H1 (cell line): Measurements from ENCODE around the gene RTN3. TPM values are rescaled to one million over a fixed set of nuclear protein-coding genes. Genes with fewer than 3 reads are reported as not detected.

Source experiments
- ASH2L ChIP-seq: fragments of 200-600, 300-600 bp; sonication (generic); IDR thresholded peaks from one replicate; pipeline ENCODE4 v1.7.1; 2017; ENCODE audit warnings: low read length
- BCL11A ChIP-seq, 2 experiments: IDR thresholded peaks; one replicate each; pipeline ENCODE4 v1.6.1; 2011; ENCODE audit warnings: low read depth in 2 of 2, low read length in 2 of 2, mild to moderate bottlenecking in 2 of 2
- CBX5 ChIP-seq: fragments of 300-800, 300-1000 bp; sonication (generic); IDR thresholded peaks from 2 replicates; pipeline ENCODE4 v1.7.1; 2016; ENCODE audit warnings: antibody characterized with exemption, low read length, low read depth
- CEBPB ChIP-seq: IDR thresholded peaks from 2 replicates; pipeline ENCODE4 v1.6.1; 2012; ENCODE audit warnings: low read depth, low read length
- CREB1 ChIP-seq: IDR thresholded peaks from 2 replicates; pipeline ENCODE4 v1.6.1; 2012; ENCODE audit warnings: inconsistent platforms
- EGR1 ChIP-seq: IDR thresholded peaks from 2 replicates; pipeline ENCODE4 v1.6.1; 2011; ENCODE audit warnings: low read depth, low read length, borderline replicate concordance
- EP300 ChIP-seq, 2 experiments: IDR thresholded peaks; 1 replicate in 1 of 2; 2 replicates in 1 of 2; pipeline ENCODE4 v1.6.1; 2011 to 2012; ENCODE audit warnings: low read depth in 2 of 2, low read length in 2 of 2, mild to moderate bottlenecking in 2 of 2, borderline replicate concordance in 1 of 2, inconsistent platforms in 1 of 2, moderate library complexity in 1 of 2
- HDAC2 ChIP-seq, 2 experiments: fragments of 300-600 bp in 1 of 2; sonication (generic) in 1 of 2; IDR thresholded peaks; 2 replicates each; pipeline ENCODE4 v1.6.1; 2011 to 2012; ENCODE audit warnings: low read depth in 2 of 2, low read length in 2 of 2, mild to moderate bottlenecking in 2 of 2, moderate library complexity in 2 of 2, borderline replicate concordance in 1 of 2, inconsistent platforms in 1 of 2
- HDAC6 ChIP-seq: IDR thresholded peaks from one replicate; pipeline ENCODE4 v1.7.1; 2012; ENCODE audit warnings: low read depth, mild to moderate bottlenecking, inconsistent platforms, low read length, moderate library complexity
- JUN ChIP-seq: IDR thresholded peaks from 2 replicates; pipeline ENCODE4 v1.6.1; 2011; ENCODE audit warnings: low read depth, mild to moderate bottlenecking, improper control_type of control experiment, low read length
- JUND ChIP-seq: IDR thresholded peaks from 2 replicates; pipeline ENCODE4 v1.6.1; 2011; ENCODE audit warnings: mild to moderate bottlenecking, improper control_type of control experiment, low read length
- KDM5A ChIP-seq: fragments of 200-600 bp; IDR thresholded peaks from 2 replicates; pipeline ENCODE4 v1.7.1; 2012; ENCODE audit warnings: mild to moderate bottlenecking, low read length, inconsistent platforms, mixed read lengths
- POLR2A ChIP-seq, 2 experiments: IDR thresholded peaks; 1 replicate in 1 of 2; 2 replicates in 1 of 2; pipeline ENCODE4 v1.6.1; 2011; ENCODE audit warnings: low read depth in 2 of 2, low read length in 2 of 2, mild to moderate bottlenecking in 2 of 2; ENCODE audit errors: control extremely low read depth in 1 of 2
- POLR2AphosphoS5 ChIP-seq: IDR thresholded peaks from 2 replicates; pipeline ENCODE4 v1.6.1; 2011; ENCODE audit warnings: low read depth, low read length
- RNF2 ChIP-seq: fragments of 200-900, 300-1000 bp; sonication (generic); IDR thresholded peaks from 2 replicates; pipeline ENCODE4 v1.7.1; 2016; ENCODE audit warnings: borderline replicate concordance, low read depth, mild to moderate bottlenecking, antibody characterized with exemption, low read length; ENCODE audit not compliant: poor library complexity, severe bottlenecking; ENCODE audit errors: missing control alignments
- SAP30 ChIP-seq: fragments of 300-600 bp; sonication (generic); IDR thresholded peaks from 2 replicates; pipeline ENCODE4 v1.7.1; 2012; ENCODE audit warnings: low read length, moderate library complexity, mild to moderate bottlenecking, inconsistent platforms; ENCODE audit not compliant: insufficient read depth, insufficient replicate concordance
- SP2 ChIP-seq: IDR thresholded peaks from 2 replicates; pipeline ENCODE4 v1.6.1; 2012; ENCODE audit warnings: mild to moderate bottlenecking, low read length, inconsistent platforms
- TAF7 ChIP-seq: optimal IDR thresholded peaks from 2 replicates; pipeline ENCODE3; 2011; ENCODE audit warnings: low read depth, mild to moderate bottlenecking, inconsistent platforms, low read length, moderate library complexity, borderline replicate concordance
- TCF12 ChIP-seq: IDR thresholded peaks from 2 replicates; pipeline ENCODE4 v1.6.1; 2011; ENCODE audit warnings: low read depth, mild to moderate bottlenecking, low read length
- polyA plus RNA-seq, 7 experiments: library from polyadenylated mRNA; depleted of rRNA in 3 of 7; stranded (reverse) in 5 of 7; unstranded in 2 of 7; fragments of >200 nt in 5 of 7; fragments of 200-250 nt in 2 of 7; gene quantifications; 1 replicate in 5 of 7; 2 replicates in 1 of 7; 4 replicates in 1 of 7; pipeline versions ENCODE4 v1.2.1 to v1.2.3, GENCODE V29; 2011 to 2013; ENCODE audit warnings: missing spikeins in 2 of 7, mixed read lengths in 2 of 7
- total RNA-seq: library from RNA; stranded (reverse); fragmentation: NEBNext Ultra II Directional; extraction: Animal tissue kit (Norgen Biotek cat#: 25700); gene quantifications from 2 replicates; pipeline ENCODE4 v1.2.1, GENCODE V29; 2021
- TF ChIP-seq, protein P1 (sequence below): IDR thresholded peaks from 2 replicates; pipeline ENCODE4 v1.6.1; 2011; ENCODE audit warnings: low read depth, mild to moderate bottlenecking, low read length; ENCODE audit not compliant: insufficient read depth
- TF ChIP-seq, protein P2 (sequence below), 3 experiments: IDR thresholded peaks; 1 replicate in 2 of 3; 2 replicates in 1 of 3; pipeline versions ENCODE4 v1.5.1 to v1.6.1; 2011; ENCODE audit warnings: low read length in 3 of 3, mild to moderate bottlenecking in 3 of 3, inconsistent platforms in 2 of 3, low read depth in 1 of 3, moderate library complexity in 1 of 3; ENCODE audit not compliant: insufficient read depth in 1 of 3; ENCODE audit errors: control extremely low read depth in 1 of 3

RTN3 gene
- total and polyA plus RNA-seq, 2 of the 8 experiments (the other 6 are each of a cell fraction or from before 2014, with no cell fraction given), result 160 to 203 TPM

DNA sequence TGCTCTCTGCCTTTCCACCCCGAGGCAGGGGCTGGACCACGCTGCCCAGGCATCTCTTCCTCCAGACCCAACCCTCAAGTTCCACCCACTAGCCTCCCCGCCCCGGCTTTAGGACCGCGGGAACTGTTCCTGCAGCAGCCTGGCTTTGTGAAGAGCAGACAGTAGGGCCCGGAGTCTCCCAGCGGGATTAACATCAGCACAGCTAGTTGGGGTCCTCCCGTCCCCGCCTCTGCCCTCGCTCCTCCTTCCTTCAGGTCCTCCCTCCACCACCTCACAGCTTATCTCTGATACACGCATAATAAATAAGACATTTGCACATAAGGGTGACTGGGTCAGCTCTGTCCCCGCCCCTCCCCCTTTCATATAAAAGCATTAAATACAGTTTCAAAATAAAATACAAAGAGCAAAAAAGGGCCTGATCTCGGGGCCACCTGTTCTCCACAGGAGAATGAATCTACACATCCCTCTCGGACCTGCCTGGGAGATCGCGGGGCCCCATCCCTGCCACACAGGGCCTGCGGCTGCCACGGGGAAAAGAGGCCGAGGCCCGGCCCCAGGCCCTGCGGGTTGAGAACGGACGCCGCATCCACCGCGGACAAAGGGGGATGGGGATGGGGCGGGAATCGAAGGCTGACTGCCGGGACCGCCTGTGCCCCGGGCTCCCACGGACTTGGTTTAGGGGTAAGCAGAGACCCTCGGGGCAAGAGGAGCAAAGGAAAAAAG is 80.8 kb downstream of the RTN3 start (continued):
- TF ChIP-seq, protein P1, sequence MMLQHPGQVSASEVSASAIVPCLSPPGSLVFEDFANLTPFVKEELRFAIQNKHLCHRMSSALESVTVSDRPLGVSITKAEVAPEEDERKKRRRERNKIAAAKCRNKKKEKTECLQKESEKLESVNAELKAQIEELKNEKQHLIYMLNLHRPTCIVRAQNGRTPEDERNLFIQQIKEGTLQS, result no peak
- TF ChIP-seq HDAC6, result no peak
- TF ChIP-seq RNF2, result no peak
- TF ChIP-seq BCL11A (IDR thresholded peaks at IDR 0.05; ENCODE audit: low read depth in 2 of 2, low read length in 2 of 2), result no peak
- no peak for TF ChIP-seq KDM5A
- TF ChIP-seq, protein P2, sequence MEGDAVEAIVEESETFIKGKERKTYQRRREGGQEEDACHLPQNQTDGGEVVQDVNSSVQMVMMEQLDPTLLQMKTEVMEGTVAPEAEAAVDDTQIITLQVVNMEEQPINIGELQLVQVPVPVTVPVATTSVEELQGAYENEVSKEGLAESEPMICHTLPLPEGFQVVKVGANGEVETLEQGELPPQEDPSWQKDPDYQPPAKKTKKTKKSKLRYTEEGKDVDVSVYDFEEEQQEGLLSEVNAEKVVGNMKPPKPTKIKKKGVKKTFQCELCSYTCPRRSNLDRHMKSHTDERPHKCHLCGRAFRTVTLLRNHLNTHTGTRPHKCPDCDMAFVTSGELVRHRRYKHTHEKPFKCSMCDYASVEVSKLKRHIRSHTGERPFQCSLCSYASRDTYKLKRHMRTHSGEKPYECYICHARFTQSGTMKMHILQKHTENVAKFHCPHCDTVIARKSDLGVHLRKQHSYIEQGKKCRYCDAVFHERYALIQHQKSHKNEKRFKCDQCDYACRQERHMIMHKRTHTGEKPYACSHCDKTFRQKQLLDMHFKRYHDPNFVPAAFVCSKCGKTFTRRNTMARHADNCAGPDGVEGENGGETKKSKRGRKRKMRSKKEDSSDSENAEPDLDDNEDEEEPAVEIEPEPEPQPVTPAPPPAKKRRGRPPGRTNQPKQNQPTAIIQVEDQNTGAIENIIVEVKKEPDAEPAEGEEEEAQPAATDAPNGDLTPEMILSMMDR (IDR thresholded peaks at IDR 0.05; ENCODE audit: control extremely low read depth in 1 of 3, insufficient read depth in 1 of 3, low read depth in 1 of 3, low read length in 3 of 3), result no peak
- TF ChIP-seq TCF12, result no peak
- TF ChIP-seq SAP30, result peak; percentile 23
- TF ChIP-seq SP2, result no peak
- no peak; a peak in 1 of 3 replicates for TF ChIP-seq POLR2A (IDR thresholded peaks at IDR 0.05; ENCODE audit: control extremely low read depth in 1 of 2, low read depth in 2 of 2, low read length in 2 of 2)
- TF ChIP-seq CEBPB, result no peak
- peak; percentile 70; the same call in 1 of the 2 replicates for TF ChIP-seq POLR2AphosphoS5
- no peak for TF ChIP-seq CBX5
- TF ChIP-seq HDAC2 (IDR thresholded peaks at IDR 0.05; ENCODE audit: borderline replicate concordance in 1 of 2, low read depth in 2 of 2, low read length in 2 of 2), result no peak; a peak in 1 of 4 replicates
- TF ChIP-seq CREB1, result peak; percentile 11; the same call in 1 of the 2 replicates
- TF ChIP-seq EP300 (IDR thresholded peaks at IDR 0.05; ENCODE audit: borderline replicate concordance in 1 of 2, low read depth in 2 of 2, low read length in 2 of 2), result 0 out of 3 replicates have a peak, but pooled peaks of 1 of the 2 experiments have one; percentile 48
- no peak for TF ChIP-seq JUN
- peak; percentile 51 for TF ChIP-seq TAF7
- TF ChIP-seq JUND, result no peak
- no peak for TF ChIP-seq ASH2L
- TF ChIP-seq EGR1, result peak; percentile 47; the same call in 1 of the 2 replicates
